ENCODE data around the gene CASZ1. TPM values are rescaled to one million over a fixed set of nuclear protein-coding genes. Genes with fewer than 3 reads are reported as not detected.

Gene CASZ1
- polyA plus RNA-seq, 2 of the 4 experiments (the other 2 are of a cell fraction), result 0.52 to 1.2 TPM

GRCh38 chr1:10744654-10745238, 51.7 kb downstream of the CASZ1 start:
- no peak for FAIRE-seq
- WGBS (ENCODE audit: missing lambda C conversion rate), result 86% methylated on average over 10 of the region's 18 CpGs
- Histone ChIP-seq H3K4me2 (no peak overlapping the region), H3K27ac (0 out of 6 replicates have a peak overlapping the region, but pooled peaks of 1 of the 2 experiments have one; percentile 39), H3K4me3 (no peak overlapping the region), H3K4me1 (no peaks in the 10 kb centered on the region), H3K9me3 (no peaks in the 10 kb centered on the region)
- POLR2A ChIA-PET, result interaction anchor here (0.6 kb wide), 1 partner anchor 998 kb away, joined by 3 read pairs; no protein-coding TSS in a partner anchor
- CTCF ChIA-PET, result interaction anchor here (0.6 kb wide), 1 partner anchor 1233 kb away, joined by 3 read pairs; no protein-coding TSS in a partner anchor
- no peak for ATAC-seq
- no peak for DNase-seq (ENCODE audit: low read depth in 1 of 2, low spot score in 1 of 2)
- TF ChIP-seq MAFK (IDR thresholded peaks at IDR 0.05; ENCODE audit: partially characterized antibody) (no peak), SREBF2 (IDR thresholded peaks at IDR 0.05) (no peak), ELK1 (IDR thresholded peaks at IDR 0.05; ENCODE audit: low read depth, low read length) (no peak), SMC3 (IDR thresholded peaks at IDR 0.05) (no peak), HDAC2 (IDR thresholded peaks at IDR 0.05) (no peak), HMGXB4 (CRISPR knock-in tag; IDR thresholded peaks at IDR 0.05; ENCODE audit: borderline replicate concordance) (no peak), EHMT2 (IDR thresholded peaks at IDR 0.05; ENCODE audit: low read depth) (no peak), POLR2AphosphoS2 (conservative IDR thresholded peaks at IDR 0.05; ENCODE audit: low read length) (no peak), HEYL (CRISPR knock-in tag; IDR thresholded peaks at IDR 0.05) (no peak), ESRRA (IDR thresholded peaks at IDR 0.05; ENCODE audit: borderline replicate concordance, low read length) (no peak), BHLHE40 (IDR thresholded peaks at IDR 0.05; ENCODE audit: low read depth, low read length) (no peak), ATOH8 (CRISPR knock-in tag; IDR thresholded peaks at IDR 0.05; ENCODE audit: low read depth) (no peak), CHD2 (IDR thresholded peaks at IDR 0.05; ENCODE audit: low read length, partially characterized antibody) (no peak), MAX (IDR thresholded peaks at IDR 0.05) (no peak), NPAS2 (CRISPR knock-in tag; IDR thresholded peaks at IDR 0.05; ENCODE audit: borderline replicate concordance) (no peak), JUN (IDR thresholded peaks at IDR 0.05) (no peak), HOXB13 (CRISPR knock-in tag; IDR thresholded peaks at IDR 0.05; ENCODE audit: low read depth) (no peak), GATA3 (IDR thresholded peaks at IDR 0.05; ENCODE audit: borderline replicate concordance) (no peak), HOXB5 (CRISPR knock-in tag; IDR thresholded peaks at IDR 0.05) (no peak), ZC3H11A (IDR thresholded peaks at IDR 0.05) (no peak)

- Histone ChIP-seq H3K27ac (peak overlapping the region; percentile 33 to 63; a peak in 3 of 6 replicates), H3K4me2 (no peak overlapping the region), H3K4me3 (no peak overlapping the region), H3K9me3 (no peaks in the 10 kb centered on the region), H3K4me1 (no peaks in the 10 kb centered on the region)
- DNase-seq (ENCODE audit: low read depth in 1 of 2, low spot score in 1 of 2) (no peak), FAIRE-seq (no peak), ATAC-seq (no peak)
- ChIA-PET CTCF (no interaction called here), POLR2A (interaction anchor here (0.6 kb wide), 1 partner anchor 998 kb away, joined by 3 read pairs; no protein-coding TSS in a partner anchor)
- WGBS (ENCODE audit: missing lambda C conversion rate), result 33% methylated on average over 4 of the region's 11 CpGs
- TF ChIP-seq JUN (IDR thresholded peaks at IDR 0.05) (no peak), ZC3H11A (IDR thresholded peaks at IDR 0.05) (no peak)
Observed at GRCh38 chr1:10744029-10744428, 52.4 kb downstream of the CASZ1 start.

- DNase-seq (ENCODE audit: low read depth in 1 of 2, low spot score in 1 of 2) (no peak), ATAC-seq (no peak), FAIRE-seq (no peak)
- TF ChIP-seq CTCF (IDR thresholded peaks at IDR 0.05), result no peak
- no peak for TF ChIP-seq EHMT2 (IDR thresholded peaks at IDR 0.05; ENCODE audit: low read depth)
- no peak for TF ChIP-seq CBX8 (IDR thresholded peaks at IDR 0.05)
- TF ChIP-seq ATOH8 (CRISPR knock-in tag; IDR thresholded peaks at IDR 0.05; ENCODE audit: low read depth), result no peak
- no peak for TF ChIP-seq NFE2L2 (conservative IDR thresholded peaks at IDR 0.05; ENCODE audit: low read length)
- TF ChIP-seq MAFK (IDR thresholded peaks at IDR 0.05; ENCODE audit: partially characterized antibody), result peak; percentile 63
- no peak overlapping the region for H3K4me3 ChIP-seq
- no peaks in the 10 kb centered on the region for H3K4me1 ChIP-seq
- H3K27ac ChIP-seq, result no peak overlapping the region
- POLR2A ChIA-PET, result no interaction called here
- WGBS (ENCODE audit: missing lambda C conversion rate), result 82% methylated on average over 9 of the region's 13 CpGs
- CTCF ChIA-PET, result no interaction called here
- H3K9me3 ChIP-seq, result no peaks in the 10 kb centered on the region
- no peak overlapping the region for H3K4me2 ChIP-seq
Observed at GRCh38 chr1:10741696-10742095, 54.8 kb downstream of the CASZ1 start.
